ENCODE measurements around the gene MFSD12. TPM values are rescaled to one million over a fixed set of nuclear protein-coding genes. Genes with fewer than 3 reads are reported as not detected.

Gene MFSD12
- total and polyA plus RNA-seq, 2 of the 8 experiments (the other 6 are each of a cell fraction or from before 2014, with no cell fraction given), result 59.6 to 71.3 TPM

DNA sequence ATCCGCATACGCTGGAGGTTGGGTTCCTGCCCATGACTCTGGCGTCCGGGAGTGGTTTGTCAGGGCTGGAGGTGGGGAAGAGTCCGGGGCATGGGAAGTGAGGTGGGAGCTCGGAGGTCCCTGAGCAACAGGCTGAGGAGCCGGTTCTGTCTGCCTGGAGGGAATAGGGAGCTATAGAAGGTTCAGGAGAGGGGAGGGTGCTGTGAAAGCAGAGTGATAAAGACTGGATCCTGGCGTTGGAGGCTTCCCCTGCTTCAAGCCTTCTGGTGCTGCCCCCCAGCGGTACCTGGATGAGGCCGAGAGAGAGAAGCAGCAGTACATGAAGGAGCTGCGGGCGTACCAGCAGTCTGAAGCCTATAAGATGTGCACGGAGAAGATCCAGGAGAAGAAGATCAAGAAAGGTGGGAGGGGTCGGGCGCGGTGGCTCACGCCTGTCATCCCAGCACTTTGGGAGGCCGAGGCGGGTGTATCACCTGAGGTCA lies 17.9 kb upstream of the MFSD12 start:
- Histone ChIP-seq H3K14ac (ENCODE audit: insufficient read length) (no peak overlapping the region), H2BK15ac (ENCODE audit: low read length) (no peak overlapping the region), H4K5ac (ENCODE audit: insufficient read length, low read depth, low read length) (no peak overlapping the region), H3K4me2 (ENCODE audit: insufficient read depth in 1 of 2, low read depth in 2 of 2, low read length in 2 of 2) (no peak overlapping the region), H4K91ac (replicated peaks; ENCODE audit: insufficient read length, low read length) (no peak overlapping the region), H3K4me1 (replicated peaks in 1 of 4; ENCODE audit: control insufficient read depth in 3 of 4, insufficient read depth in 4 of 4, low read length in 3 of 4) (peaks cover 3 to 17% (median 12%) of the 10 kb centered on the region in 4 experiments; a peak in 6 of 7 replicates), H3K4me3 (ENCODE audit: extremely low read depth in 1 of 4, insufficient read depth in 2 of 4, low read depth in 3 of 4, low read length in 4 of 4) (no peak overlapping the region), H4K8ac (ENCODE audit: extremely low read depth, insufficient read depth, low read length) (no peak overlapping the region; the same call in 1 of the 2 replicates), H3K23me2 (ENCODE audit: low read depth, low read length) (peaks cover 21% of the 10 kb centered on the region; the same call in 1 of the 2 replicates), H3K4ac (replicated peaks; ENCODE audit: insufficient read length, low read depth, low read length) (no peak overlapping the region), H3K36me3 (ENCODE audit: control insufficient read depth in 2 of 4, insufficient read depth in 4 of 4, low read length in 3 of 4) (no peaks in the 10 kb centered on the region), H3K56ac (replicated peaks; ENCODE audit: insufficient read length, low read depth, low read length) (no peak overlapping the region), H2BK12ac (ENCODE audit: low read depth, low read length) (no peak overlapping the region), H3K9me3 (ENCODE audit: insufficient read depth in 2 of 2, low read depth in 1 of 2, low read length in 1 of 2) (no peaks in the 10 kb centered on the region), H3K18ac (ENCODE audit: extremely low read depth, low read length) (no peak overlapping the region), H3K9ac (replicated peaks in 1 of 4; ENCODE audit: extremely low read depth in 1 of 4, low read depth in 3 of 4, low read length in 3 of 4) (no peak overlapping the region), H2BK20ac (ENCODE audit: low read length) (no peak overlapping the region), H3K27me3 (replicated peaks in 1 of 4; ENCODE audit: control insufficient read depth in 3 of 4, extremely low read depth in 1 of 4, insufficient read depth in 3 of 4, low read length in 3 of 4) (peaks cover 0 to 5% (median 0%) of the 10 kb centered on the region in 4 experiments; a peak in 1 of 7 replicates), H3K79me2 (ENCODE audit: control insufficient read depth in 1 of 2, insufficient read depth in 2 of 2, low read length in 2 of 2) (no peaks in the 10 kb centered on the region), H3K27ac (ENCODE audit: low read depth, low read length) (no peak overlapping the region), H2AFZ (ENCODE audit: low read length) (no peak overlapping the region), H2BK120ac (replicated peaks; ENCODE audit: low read depth, low read length) (no peak overlapping the region), H2BK5ac (ENCODE audit: low read depth, low read length) (no peak overlapping the region), H3K79me1 (ENCODE audit: low read depth, low read length) (no peaks in the 10 kb centered on the region), H3K23ac (ENCODE audit: insufficient read length) (no peak overlapping the region), H2AK5ac (ENCODE audit: low read depth, low read length) (no peak overlapping the region), H4K20me1 (replicated peaks in 1 of 2; ENCODE audit: control insufficient read depth in 1 of 2, insufficient read depth in 2 of 2, low read length in 2 of 2) (peaks cover 3 to 8% of the 10 kb centered on the region in 2 experiments)
- POLR2A ChIA-PET (ENCODE audit: partially characterized antibody), result interaction anchor here (0.6 to 1.0 kb wide), 2 partner anchors 16 to 86 kb away, joined by 3 to 4 read pairs; no protein-coding TSS in a partner anchor
- CTCF ChIA-PET (ENCODE audit: partially characterized antibody), result interaction anchor here (0.5 to 6.6 kb wide), 18 partner anchors 9 to 348 kb away, joined by 3 to 51 read pairs (median 3); partner anchors contain the start of gene GIPC3
- DNase-seq (ENCODE audit: low read depth in 1 of 2, low spot score in 2 of 2) (peak in 1 of 2 experiments; percentile 83), FAIRE-seq (no peak)
- 88% methylated on average over 19 of the region's 19 CpGs; no CpG with 5 or more reads in 1 of the 2 experiments for WGBS, 2 experiments (ENCODE audit: extremely low coverage in 1 of 2, insufficient coverage in 1 of 2, insufficient read length in 1 of 2, insufficient replicate concordance in 2 of 2, low coverage in 1 of 2, low lambda C conversion rate in 2 of 2, missing lambda C conversion rate in 1 of 2)
- TF ChIP-seq RAD21 (IDR thresholded peaks at IDR 0.05 in 1 of 2, conservative IDR thresholded peaks at IDR 0.05 in 1 of 2; ENCODE audit: low read depth in 2 of 2, low read length in 2 of 2), result peak; percentile 49 to 63
- peak in 1 of 2 experiments; percentile 91; a peak in 2 of 4 replicates for TF ChIP-seq HDAC2 (IDR thresholded peaks at IDR 0.05; ENCODE audit: borderline replicate concordance in 1 of 2, low read depth in 2 of 2, low read length in 2 of 2)
- TF ChIP-seq CREB1 (IDR thresholded peaks at IDR 0.05), result no peak
- TF ChIP-seq, protein P1, sequence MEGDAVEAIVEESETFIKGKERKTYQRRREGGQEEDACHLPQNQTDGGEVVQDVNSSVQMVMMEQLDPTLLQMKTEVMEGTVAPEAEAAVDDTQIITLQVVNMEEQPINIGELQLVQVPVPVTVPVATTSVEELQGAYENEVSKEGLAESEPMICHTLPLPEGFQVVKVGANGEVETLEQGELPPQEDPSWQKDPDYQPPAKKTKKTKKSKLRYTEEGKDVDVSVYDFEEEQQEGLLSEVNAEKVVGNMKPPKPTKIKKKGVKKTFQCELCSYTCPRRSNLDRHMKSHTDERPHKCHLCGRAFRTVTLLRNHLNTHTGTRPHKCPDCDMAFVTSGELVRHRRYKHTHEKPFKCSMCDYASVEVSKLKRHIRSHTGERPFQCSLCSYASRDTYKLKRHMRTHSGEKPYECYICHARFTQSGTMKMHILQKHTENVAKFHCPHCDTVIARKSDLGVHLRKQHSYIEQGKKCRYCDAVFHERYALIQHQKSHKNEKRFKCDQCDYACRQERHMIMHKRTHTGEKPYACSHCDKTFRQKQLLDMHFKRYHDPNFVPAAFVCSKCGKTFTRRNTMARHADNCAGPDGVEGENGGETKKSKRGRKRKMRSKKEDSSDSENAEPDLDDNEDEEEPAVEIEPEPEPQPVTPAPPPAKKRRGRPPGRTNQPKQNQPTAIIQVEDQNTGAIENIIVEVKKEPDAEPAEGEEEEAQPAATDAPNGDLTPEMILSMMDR (IDR thresholded peaks at IDR 0.05; ENCODE audit: control extremely low read depth in 1 of 3, insufficient read depth in 1 of 3, low read depth in 1 of 3, low read length in 3 of 3), result peak; percentile 67 to 71 (median 68)
- TF ChIP-seq CEBPB (IDR thresholded peaks at IDR 0.05; ENCODE audit: low read depth, low read length), result no peak
- peak; percentile 97 for TF ChIP-seq KDM1A (IDR thresholded peaks at IDR 0.05; ENCODE audit: borderline replicate concordance, low read length)

Measured in H1 (cell line).